DMS53 treated with DMSO at 0.1 percent for 48 hours (cell line): ENCODE results near the gene ACER2.
"Not testable (repeated sequence)": the region's sequence is repeated elsewhere in the genome, so short reads cannot be mapped to it uniquely, and the experiment has no call there.

Source experiments
- DNase-seq: peaks from one replicate; lab custom pipeline; 2025; ENCODE audit not compliant: unreplicated experiment; lab: John Stamatoyannopoulos, UW

Gene ACER2

DNA sequence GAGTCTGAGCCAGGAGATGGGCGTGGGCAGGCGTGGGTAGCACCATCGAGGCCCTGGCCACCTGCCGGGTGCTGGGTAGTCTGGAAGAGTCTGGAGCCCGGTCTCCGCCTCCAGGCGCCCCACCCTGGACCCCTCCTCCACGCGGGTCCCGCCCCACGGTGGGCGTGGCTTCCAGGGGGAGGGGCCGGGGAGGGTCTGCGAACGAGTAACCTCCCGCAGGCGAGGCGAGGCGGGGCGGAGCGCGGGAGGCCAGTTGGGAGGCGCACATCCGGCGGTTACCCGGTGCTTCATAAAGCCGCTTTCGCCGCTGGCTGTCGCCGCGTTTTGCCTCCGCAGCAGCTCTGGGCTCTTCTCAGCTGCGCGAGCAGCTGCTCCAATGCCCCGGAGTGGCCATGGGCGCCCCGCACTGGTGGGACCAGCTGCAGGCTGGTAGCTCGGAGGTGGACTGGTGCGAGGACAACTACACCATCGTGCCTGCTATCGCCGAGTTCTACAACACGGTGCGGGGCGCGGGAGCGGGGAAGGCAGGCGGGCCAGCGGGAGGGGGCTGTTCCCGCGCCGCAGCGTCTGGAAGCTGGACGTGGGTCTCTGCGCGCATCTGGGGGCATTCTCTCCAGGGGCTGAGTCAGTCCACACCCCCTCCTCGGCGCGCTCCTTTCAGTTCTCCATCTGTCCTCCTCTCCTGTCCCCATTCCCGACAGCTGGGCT lies at the start of gene ACER2:
Gene ACER2 (plus strand): TSS at position 317 of the 708 bp plus-strand sequence. CDS start 76 bp downstream, at position 393.
- DNase-seq, result peak; percentile 77

DNA sequence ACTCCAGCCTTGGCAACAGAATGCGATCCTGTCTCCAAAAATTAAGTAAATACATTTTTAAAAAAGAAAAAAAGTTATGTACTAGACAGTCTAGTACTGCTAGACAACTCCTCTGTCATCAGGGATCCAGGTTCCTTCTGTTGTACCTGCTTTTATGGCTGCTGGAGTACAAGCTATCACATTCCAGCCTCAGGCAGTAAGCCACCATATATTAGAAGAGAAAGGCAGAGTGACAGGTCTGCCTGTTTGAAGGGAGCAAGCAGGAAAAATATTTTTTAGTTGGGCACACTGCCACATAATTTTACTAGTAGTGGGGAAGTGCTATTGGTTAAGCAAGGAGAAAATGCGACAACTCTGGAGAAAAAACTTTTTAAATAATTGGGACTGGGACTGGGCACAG lies 39.7 kb upstream of the ACER2 start:
- DNase-seq, result no peak

DNA sequence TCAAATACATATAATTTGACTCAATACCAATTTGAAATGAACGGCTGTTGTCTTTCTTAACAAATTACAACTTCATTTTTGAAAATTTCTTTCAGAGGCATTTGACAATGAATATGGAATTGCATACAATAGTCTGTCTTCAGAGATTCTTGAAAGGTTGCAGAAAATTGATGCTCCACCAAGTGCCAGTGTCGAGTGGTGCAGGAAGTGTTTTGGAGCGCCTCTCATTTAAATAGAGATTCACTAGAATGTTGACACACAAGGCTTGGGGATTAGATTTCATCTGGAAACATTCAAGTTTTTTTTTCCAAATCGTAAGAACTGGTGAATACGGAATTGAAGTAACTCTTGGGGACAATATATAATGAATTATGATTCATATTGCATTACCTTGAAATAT lies 36.9 kb upstream of the ACER2 start:
- no peak for DNase-seq

DNA sequence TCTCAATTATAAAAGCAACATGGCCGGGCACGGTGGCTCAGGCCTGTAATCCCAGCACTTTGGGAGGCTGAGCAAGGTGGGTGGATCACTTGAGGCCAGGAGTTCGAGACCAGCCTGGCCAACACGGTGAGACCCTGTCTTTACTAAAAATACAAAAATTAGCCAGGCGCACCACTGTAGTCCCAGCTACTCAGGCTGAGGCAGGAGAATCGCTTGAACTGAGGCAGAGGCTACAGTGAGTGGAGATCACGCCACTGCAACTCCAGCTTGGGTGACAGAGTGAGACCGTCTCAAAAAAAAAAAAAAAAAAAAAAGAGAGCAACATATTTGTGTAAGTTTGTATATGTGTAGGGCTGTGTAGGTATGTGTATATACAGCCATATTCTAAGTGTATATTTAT lies 36.2 kb upstream of the ACER2 start:
- no peak for DNase-seq

GRCh38 chr9:19373527-19373926 lies 35.3 kb upstream of the ACER2 start:
- DNase-seq, result no peak

DNA sequence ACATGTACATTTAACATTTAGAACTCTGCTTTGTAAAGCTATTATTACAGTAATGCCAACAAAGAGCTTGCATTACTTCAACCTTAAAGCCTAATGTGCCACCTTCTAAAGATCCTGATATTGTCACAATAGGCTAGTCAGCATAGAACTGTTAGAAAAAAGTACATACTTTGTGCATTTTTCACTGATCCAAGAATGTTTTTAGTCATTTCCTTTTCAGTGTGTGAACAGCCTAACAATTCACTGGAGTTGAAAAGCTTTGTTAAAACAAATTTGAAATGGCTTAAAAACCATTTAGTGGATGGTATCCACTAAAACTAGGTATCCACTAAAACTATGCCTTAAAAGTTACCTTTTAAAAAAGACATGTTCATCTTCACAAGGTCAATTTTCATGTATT lies 33.3 kb upstream of the ACER2 start:
- DNase-seq, result no peak

DNA sequence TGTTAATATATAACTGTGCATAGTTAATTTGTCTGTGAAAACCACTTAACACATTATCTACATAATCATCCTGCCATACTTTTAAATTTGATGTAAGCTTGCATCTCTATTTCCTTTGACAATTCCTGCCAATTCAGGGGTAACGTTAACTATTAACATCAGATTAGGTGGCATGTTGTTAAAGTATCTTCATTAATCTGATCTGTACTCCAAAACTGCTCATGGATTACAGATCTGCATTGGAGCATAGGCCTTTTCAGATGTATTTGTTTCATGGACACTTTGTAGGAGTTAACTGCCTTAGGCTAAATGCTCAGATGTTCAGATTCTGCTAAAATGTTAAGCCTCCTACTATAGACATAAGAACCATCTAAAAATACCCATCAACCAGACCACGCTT lies 31.9 kb upstream of the ACER2 start:
- no peak for DNase-seq

DNA sequence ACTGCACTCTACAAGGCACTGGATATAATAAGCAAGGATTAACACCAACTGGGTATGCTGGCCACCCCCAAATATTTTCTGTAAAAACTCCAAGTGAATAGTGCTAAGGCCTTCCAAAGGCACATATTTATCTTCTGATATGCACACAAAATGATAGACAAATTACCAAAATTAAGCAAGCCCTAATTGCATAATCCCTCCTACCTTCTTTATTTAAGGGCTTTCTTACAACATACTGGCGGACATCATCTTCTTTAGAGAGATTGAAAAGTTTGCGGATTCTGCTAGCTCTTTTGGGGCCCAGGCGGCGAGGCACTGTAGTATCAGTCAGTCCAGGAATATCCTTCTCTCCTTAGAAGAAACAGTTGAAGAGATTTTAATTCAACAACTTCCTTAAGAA lies 30.6 kb upstream of the ACER2 start:
- no peak for DNase-seq

- DNase-seq, result no peak
Observed at GRCh38 chr9:19378647-19379046, 30.2 kb upstream of the ACER2 start.

DNA sequence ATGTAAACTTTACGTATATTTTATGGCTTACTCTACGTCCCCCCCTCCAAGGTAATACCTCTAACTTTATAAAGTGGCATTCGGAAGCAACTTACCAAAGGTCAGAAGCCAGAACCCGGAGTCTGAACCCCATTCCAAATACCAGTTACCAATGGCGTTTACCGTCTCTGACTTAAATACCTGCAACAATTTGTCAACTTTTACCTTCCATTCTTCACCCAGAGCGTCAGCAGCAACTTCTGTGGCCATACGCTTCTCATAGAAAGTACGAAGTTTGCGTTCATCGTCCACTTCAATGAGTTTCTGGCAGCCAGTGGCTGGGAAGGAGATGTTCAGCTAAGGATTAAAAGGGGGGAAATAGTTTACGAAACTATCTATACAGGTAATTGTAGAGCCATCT lies 29.5 kb upstream of the ACER2 start:
- DNase-seq, result no peak

DNA sequence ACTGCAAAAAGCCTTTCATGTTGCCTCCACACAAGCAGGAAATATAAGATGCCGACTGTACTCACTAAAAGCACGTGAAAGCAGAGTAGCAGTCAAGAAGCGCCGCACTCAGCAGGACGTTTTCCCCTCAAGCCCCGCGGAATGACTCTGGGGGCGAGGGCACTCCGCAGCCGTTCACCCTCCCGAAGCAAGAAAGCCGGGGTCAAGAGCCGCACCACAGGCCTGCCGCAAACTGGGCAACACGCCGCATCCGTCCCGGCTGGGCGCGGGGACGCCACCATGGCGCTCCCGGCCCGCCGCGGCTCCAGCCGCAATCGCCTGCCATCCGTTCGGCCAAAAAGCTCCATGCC lies 29.1 kb upstream of the ACER2 start:
- DNase-seq, result no peak

DNA sequence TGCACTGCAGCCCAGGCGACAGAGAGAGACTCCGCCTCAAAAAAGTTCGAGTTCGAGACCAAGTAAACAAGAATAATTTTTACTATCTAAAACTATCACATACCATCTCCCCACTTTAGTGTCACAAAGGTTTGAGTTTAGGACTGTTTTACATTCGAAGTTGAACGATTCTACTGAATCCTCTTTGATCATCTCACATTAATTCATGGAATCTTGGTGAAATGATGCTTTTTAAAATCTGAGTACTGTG lies 28.1 kb upstream of the ACER2 start:
- no peak for DNase-seq

DNA sequence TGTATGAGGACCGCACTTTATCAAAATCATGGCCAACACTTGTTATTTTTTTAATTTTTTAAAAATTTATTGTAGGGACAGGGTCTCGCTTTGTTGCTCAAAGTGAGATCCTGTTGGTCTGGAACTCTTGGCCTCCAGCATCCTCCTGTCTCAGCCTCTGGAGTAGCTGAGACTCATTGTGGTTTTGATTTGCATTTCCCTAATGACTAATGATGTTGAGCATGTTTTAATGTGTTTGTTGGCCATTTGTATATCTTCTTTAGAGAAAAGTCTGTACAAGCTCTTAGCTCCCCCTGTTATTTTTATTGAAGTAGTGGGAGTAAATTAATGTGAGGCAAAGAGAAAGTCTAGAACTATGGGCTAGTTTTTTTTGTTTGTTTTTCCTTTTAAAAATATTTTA lies 27.2 kb upstream of the ACER2 start:
- no peak for DNase-seq

DNA sequence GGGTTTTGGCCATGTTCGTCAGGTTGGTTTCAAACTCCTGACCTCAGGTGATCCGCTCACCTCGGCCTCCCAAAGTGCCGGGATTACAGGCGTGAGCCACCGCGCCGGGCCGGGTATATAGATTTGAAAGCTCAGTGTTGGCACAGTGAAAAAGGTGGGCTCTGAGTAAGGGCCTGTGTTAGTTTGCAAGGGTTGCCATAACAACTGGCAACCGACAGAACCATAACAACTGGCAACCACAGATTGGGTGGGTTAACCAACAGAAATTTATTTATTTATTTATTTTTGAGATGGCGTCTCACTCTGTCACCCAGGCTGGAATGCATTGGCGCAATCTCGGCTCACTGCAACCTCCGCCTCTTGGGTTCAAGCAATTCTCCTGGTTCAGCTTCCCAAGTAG lies 23.6 kb upstream of the ACER2 start:
- DNase-seq, result not testable (repeated sequence)

- DNase-seq, result no peak
Observed at GRCh38 chr9:19385786-19386501, 22.9 kb upstream of the ACER2 start.

GRCh38 chr9:19386502-19387044 lies 22.2 kb upstream of the ACER2 start:
- DNase-seq, result no peak

DNA sequence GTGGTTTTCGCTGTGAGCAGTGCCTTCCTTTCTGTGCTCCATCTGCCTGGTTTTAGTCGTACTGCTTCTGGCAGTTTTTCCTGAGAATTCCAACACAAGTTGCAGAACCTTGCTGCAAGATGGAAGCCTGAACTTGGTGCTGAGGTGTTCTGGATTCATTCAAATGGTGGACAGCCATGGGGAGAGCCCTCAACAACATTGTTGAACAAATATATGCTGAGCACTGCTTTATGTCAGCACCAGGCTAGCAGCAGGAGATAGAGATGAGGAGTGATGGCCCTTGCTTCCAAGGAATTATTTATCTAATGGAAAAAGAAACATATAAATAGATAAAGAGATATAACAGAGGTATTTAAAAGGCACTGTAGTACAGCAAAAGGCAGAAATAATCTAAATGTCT lies 21.5 kb upstream of the ACER2 start:
- no peak for DNase-seq

DNA sequence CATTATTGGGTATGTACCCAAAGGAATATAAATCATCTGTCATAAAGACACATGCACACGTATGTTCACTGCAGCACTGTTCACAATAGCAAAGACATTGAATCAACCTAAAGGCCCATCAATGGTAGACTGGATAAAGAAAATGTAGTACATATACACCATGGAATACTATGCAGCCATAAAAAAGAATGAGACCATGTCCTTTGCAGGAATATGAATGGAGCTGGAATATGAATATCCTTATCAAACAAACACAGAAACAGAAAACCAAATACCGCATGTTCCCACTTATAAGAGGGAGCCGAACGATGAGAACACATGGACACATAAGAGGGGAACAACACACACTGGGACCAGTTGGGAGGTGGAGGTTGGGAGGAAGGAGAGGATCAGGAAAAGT lies 19.3 kb upstream of the ACER2 start:
- DNase-seq, result not testable (repeated sequence)

- no peak for DNase-seq
Observed at GRCh38 chr9:19397845-19398244, 11.0 kb upstream of the ACER2 start.

GRCh38 chr9:19403231-19403630 lies 5.6 kb upstream of the ACER2 start:
- not testable (repeated sequence) for DNase-seq

DNA sequence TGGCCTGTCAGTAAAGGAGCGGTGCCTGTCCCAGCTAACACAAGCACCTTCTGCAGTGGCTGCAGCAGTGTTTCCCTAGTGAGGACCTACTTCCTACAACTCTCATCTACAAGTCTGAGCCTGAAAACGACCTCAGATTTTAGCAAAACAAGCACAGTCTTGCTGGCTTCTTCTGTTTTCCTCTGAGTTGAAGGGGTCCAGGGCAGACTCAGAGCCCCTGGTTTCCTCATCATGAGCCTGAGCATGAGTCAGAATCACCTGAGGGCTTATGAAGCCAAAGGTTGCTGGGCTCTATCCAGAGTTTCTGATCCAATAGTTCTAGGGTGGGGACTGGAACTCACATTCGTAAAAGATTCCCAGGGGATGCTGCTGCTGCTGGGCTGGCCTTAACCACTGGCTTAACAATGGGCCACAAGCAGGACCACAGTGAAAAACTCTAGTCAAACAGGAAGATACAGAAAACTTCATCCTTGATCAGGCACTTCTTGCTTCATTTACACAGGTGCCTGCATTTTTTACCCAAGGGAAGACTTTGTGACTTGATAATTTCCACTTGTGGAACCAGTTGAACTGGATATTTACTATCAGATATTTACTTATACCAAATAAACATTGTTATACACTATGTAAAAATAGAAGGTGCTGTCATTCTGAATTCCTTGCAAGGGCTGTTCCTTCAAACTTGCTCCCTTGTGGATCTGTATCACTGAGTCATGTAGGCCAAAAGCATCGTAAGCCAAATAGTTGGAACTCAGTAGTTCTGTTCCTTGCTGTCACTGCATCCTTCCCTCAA lies 4.3 kb upstream of the ACER2 start:
- DNase-seq, result peak; percentile 37

DNA sequence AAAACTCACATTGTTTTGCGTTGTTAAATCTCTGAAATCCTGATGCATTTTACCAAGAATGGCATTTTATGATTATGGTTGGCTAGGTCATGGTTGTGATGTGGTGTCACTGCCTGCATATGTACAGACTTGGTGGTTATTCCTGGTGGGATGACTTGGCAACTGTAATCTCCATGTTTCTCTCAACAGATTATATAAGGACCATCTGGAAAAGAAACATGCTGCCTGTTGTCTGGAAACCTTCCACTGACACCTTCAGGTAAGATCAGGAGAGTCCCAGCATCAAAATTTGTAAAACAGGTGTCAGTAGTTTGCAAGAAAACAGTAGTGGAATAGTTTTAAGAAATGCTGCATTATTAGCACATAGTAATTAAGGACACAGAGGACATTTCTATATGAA lies 3.0 kb upstream of the ACER2 start:
- no peak for DNase-seq
